Vagina (tissue), 2 donors: ENCODE measurements around the gene PLEKHA8. TPM values are rescaled to one million over a fixed set of nuclear protein-coding genes. Genes with fewer than 3 reads are reported as not detected.

ENCODE experiments used
- DNase-seq, 2 donors: peaks; one replicate each; pipeline ENCODE4 v3.0.0-alpha.2; 2017; ENCODE audit errors: extremely low spot score in 2 of 2
- H3K27ac ChIP-seq: fragments of 200-600 bp; sonication (generic); one replicate; pipeline ENCODE4 v1.5.1; 2019
- H3K27me3 ChIP-seq: fragments of 200-600 bp; sonication (generic); one replicate; pipeline ENCODE4 v1.5.1; 2019
- H3K36me3 ChIP-seq, 2 donors: fragments of 200-600 bp; sonication (generic); one replicate each; pipeline ENCODE4 v1.5.1; 2017 to 2019
- H3K4me1 ChIP-seq: fragments of 200-600 bp; sonication (generic); one replicate; pipeline ENCODE4 v1.5.1; 2019
- H3K4me3 ChIP-seq, 2 donors: fragments of 200-600 bp; sonication (generic); 1 replicate in 1 of 2; 2 replicates in 1 of 2; pipeline ENCODE4 v1.5.1; 2016 to 2019
- H3K9me3 ChIP-seq: fragments of 200-600 bp; sonication (generic); one replicate; pipeline ENCODE4 v1.5.1; 2019
- CTCF ChIP-seq, 3 experiments: fragments of 450-650 bp in 2 of 3; fragments of 200-600 bp in 1 of 3; sonication (generic) in 1 of 3; IDR thresholded peaks; one replicate each; pipeline ENCODE4 v1.5.1; 2017 to 2019; ENCODE audit warnings: antibody characterized with exemption in 3 of 3, mild to moderate bottlenecking in 2 of 3, moderate library complexity in 2 of 3
- POLR2A ChIP-seq, 2 donors: fragments of 450-650 bp; IDR thresholded peaks; one replicate each; pipeline ENCODE4 v1.6.1; 2017; ENCODE audit warnings: antibody characterized with exemption in 2 of 2, mild to moderate bottlenecking in 2 of 2, moderate library complexity in 2 of 2
- POLR2AphosphoS5 ChIP-seq, 2 donors: sonication (generic); formaldehyde crosslinking; IDR thresholded peaks; one replicate each; pipeline ENCODE4 v1.9.0; 2017; ENCODE audit warnings: antibody characterized with exemption in 2 of 2, mild to moderate bottlenecking in 2 of 2, low read depth in 1 of 2; ENCODE audit not compliant: insufficient read depth in 1 of 2
- intact Hi-C: fragments of 100-400 bp; cut with DNase I; formaldehyde crosslinking; loops from one replicate; pipeline ENCODE4 v1.15.1; 2023
- total RNA-seq: library from RNA; depleted of rRNA; stranded (reverse); fragments of >200 nt; gene quantifications from one replicate; pipeline ENCODE4 v1.2.3, GENCODE V29; 2016

PLEKHA8 gene
- total RNA-seq, 1 donor from 2014 or later = 12.3 TPM

GRCh38 chr7:30026229-30027064 lies 1.8 kb upstream of the PLEKHA8 start, which contains the start of gene FKBP14:
Gene FKBP14, minus strand, starts transcription at chr7:30026702. Its CDS starts 194 bp downstream, at chr7:30026508.
- H3K27ac ChIP-seq = peak within 1 kb of the TSS; percentile 94
- DNase-seq = peak; percentile 98 to 99
- H3K4me3 ChIP-seq = peak within 1 kb of the TSS; percentile 80 to 86
- H3K36me3 ChIP-seq = no peaks in the 10 kb centered on the region
- intact Hi-C loops = loop anchor here (10.0 kb wide), 1 partner anchor 108 kb away; the partner anchor contains the start of gene MTURN
- no peaks in the 10 kb centered on the region for H3K9me3 ChIP-seq
- H3K4me1 ChIP-seq = peaks cover 58% of the 10 kb centered on the region
- TF ChIP-seq CTCF (IDR thresholded peaks at IDR 0.05) = no peak
- no peak for TF ChIP-seq POLR2A (IDR thresholded peaks at IDR 0.05)
- peak; percentile 80 to 88 for TF ChIP-seq POLR2AphosphoS5 (IDR thresholded peaks at IDR 0.05; ENCODE audit: insufficient read depth in 1 of 2, low read depth in 1 of 2)
- no peaks in the 10 kb centered on the region for H3K27me3 ChIP-seq

DNA sequence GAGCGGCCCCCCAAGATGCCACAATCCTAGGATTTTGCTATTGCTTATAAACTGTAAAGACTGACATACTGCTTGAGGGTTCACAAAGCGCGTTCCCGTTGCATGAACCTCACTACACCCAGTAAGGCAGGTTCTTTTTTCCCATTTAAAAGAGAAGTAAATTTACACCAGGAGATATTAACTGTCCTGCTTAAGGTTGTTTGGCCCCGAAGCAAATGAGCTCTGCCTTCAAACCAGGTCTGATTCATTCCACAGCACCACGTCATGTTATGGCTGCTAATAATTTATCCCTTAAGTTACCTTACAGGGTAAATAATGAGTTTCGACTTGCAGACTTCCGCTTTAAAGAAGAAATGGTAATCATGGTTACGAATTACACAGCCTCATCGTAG lies 1.2 kb upstream of the PLEKHA8 start:
- no peak for DNase-seq
- Histone ChIP-seq H3K27ac (peak overlapping the region; percentile 94), H3K36me3 (no peaks in the 10 kb centered on the region), H3K4me3 (peak overlapping the region; percentile 80 to 86), H3K27me3 (no peaks in the 10 kb centered on the region), H3K4me1 (peaks cover 64% of the 10 kb centered on the region), H3K9me3 (no peaks in the 10 kb centered on the region)
- TF ChIP-seq POLR2AphosphoS5 (IDR thresholded peaks at IDR 0.05; ENCODE audit: insufficient read depth in 1 of 2, low read depth in 1 of 2) (no peak), CTCF (IDR thresholded peaks at IDR 0.05) (no peak), POLR2A (IDR thresholded peaks at IDR 0.05) (no peak)
- intact Hi-C loops = loop anchor here (10.0 kb wide), 1 partner anchor 108 kb away; the partner anchor contains the start of gene MTURN

GRCh38 chr7:30027740-30028215 lies 434 bp upstream of the PLEKHA8 start:
- Histone ChIP-seq H3K9me3 (no peaks in the 10 kb centered on the region), H3K27ac (peak overlapping the region; percentile 94), H3K4me1 (peaks cover 71% of the 10 kb centered on the region), H3K27me3 (no peaks in the 10 kb centered on the region), H3K4me3 (peak overlapping the region; percentile 80 to 86), H3K36me3 (no peaks in the 10 kb centered on the region)
- no peak for DNase-seq
- intact Hi-C loops = loop anchor here (10.0 kb wide), 1 partner anchor 107 kb away; the partner anchor contains the start of gene MTURN
- no peak for TF ChIP-seq CTCF (IDR thresholded peaks at IDR 0.05)
- no peak for TF ChIP-seq POLR2AphosphoS5 (IDR thresholded peaks at IDR 0.05; ENCODE audit: insufficient read depth in 1 of 2, low read depth in 1 of 2)
- no peak for TF ChIP-seq POLR2A (IDR thresholded peaks at IDR 0.05)

- Histone ChIP-seq H3K4me3 (peak overlapping the region; percentile 80 to 86), H3K36me3 (no peaks in the 10 kb centered on the region), H3K27me3 (no peaks in the 10 kb centered on the region), H3K4me1 (peaks cover 64% of the 10 kb centered on the region), H3K9me3 (no peaks in the 10 kb centered on the region), H3K27ac (peak overlapping the region; percentile 94)
- no peak for TF ChIP-seq POLR2AphosphoS5 (IDR thresholded peaks at IDR 0.05; ENCODE audit: insufficient read depth in 1 of 2, low read depth in 1 of 2)
- intact Hi-C loops = loop anchor here (10.0 kb wide), 1 partner anchor 106 kb away; the partner anchor contains the start of gene MTURN
- DNase-seq = no peak
Observed at GRCh38 chr7:30028749-30029635, 780 bp downstream of the PLEKHA8 start.

DNA sequence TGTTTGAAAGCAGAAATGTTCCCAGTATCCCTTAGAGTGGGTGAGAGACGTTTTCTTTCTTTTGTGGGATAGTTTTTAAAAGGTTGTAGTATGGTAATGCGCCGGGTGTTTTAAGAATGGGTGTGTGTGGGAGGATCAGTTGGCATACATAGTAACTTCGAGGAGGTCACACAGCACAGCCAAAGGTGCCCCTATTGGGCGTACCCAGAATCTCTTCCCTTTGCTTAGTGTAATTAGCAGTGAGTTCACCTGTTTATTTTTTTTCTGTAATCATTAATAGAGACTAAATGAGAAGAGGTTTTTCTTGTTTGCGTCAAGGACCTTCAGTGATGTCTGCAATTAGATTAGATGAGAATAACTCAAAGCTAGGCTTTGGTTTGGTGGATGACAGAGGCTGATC lies 1.5 kb downstream of the PLEKHA8 start:
- peak overlapping the region; percentile 94 for H3K27ac ChIP-seq

More for the DNA sequence above, 1.5 kb downstream of the PLEKHA8 start:
- DNase-seq = no peak
- H3K36me3 ChIP-seq = no peaks in the 10 kb centered on the region
- H3K4me1 ChIP-seq = peaks cover 57% of the 10 kb centered on the region
- intact Hi-C loops = loop anchor here (10.0 kb wide), 1 partner anchor 105 kb away; the partner anchor contains the start of gene MTURN
- peak overlapping the region in 1 of 2 donors; percentile 80 for H3K4me3 ChIP-seq
- H3K9me3 ChIP-seq = no peaks in the 10 kb centered on the region
- H3K27me3 ChIP-seq = no peaks in the 10 kb centered on the region
- TF ChIP-seq CTCF (IDR thresholded peaks at IDR 0.05) (no peak), POLR2AphosphoS5 (IDR thresholded peaks at IDR 0.05; ENCODE audit: insufficient read depth in 1 of 2, low read depth in 1 of 2) (no peak), POLR2A (IDR thresholded peaks at IDR 0.05) (no peak)
